A172 (cell line): ENCODE results near the gene CD200R1. TPM values are rescaled to one million over a fixed set of nuclear protein-coding genes. Genes with fewer than 3 reads are reported as not detected.

ENCODE experiments used
- DNase-seq: peaks from one replicate; pipeline ENCODE4 v3.0.0-alpha.2; 2015; ENCODE audit warnings: low spot score
- total RNA-seq: library from RNA; depleted of rRNA; stranded (reverse); fragments of >200 nt; shearing (Covaris generic); gene quantifications from 2 replicates; pipeline ENCODE4 v1.2.3, GENCODE V29; 2014; rRNA removed

The CD200R1 gene, protein sequence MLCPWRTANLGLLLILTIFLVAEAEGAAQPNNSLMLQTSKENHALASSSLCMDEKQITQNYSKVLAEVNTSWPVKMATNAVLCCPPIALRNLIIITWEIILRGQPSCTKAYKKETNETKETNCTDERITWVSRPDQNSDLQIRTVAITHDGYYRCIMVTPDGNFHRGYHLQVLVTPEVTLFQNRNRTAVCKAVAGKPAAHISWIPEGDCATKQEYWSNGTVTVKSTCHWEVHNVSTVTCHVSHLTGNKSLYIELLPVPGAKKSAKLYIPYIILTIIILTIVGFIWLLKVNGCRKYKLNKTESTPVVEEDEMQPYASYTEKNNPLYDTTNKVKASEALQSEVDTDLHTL
- 1.2 TPM in 1 of 2 replicates, not detected in the other for total RNA-seq

DNA sequence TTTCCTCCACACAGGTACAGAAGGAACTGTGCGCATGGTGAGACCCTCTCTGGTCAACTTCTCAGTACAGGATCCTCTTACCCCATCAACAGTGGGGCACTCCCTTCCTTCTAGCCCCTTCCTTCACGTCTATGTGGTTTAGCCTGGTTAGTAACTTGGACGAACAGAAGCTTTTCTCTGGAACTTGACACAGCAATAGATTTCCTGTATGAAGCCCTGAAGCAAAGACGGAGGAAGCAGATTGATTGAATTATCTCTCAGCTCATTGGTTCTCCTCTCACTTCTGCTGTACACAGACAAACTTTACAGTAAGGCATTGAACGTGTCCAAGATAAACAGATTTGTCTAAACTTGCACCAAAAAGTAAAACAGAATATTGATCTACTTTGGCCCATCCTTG is at the start of gene CD200R1:
TSS of gene CD200R1 (minus strand) at position 210 of the 400 bp plus-strand sequence. CDS start 246 bp downstream, outside the sequence.
- DNase-seq: no peak

DNA sequence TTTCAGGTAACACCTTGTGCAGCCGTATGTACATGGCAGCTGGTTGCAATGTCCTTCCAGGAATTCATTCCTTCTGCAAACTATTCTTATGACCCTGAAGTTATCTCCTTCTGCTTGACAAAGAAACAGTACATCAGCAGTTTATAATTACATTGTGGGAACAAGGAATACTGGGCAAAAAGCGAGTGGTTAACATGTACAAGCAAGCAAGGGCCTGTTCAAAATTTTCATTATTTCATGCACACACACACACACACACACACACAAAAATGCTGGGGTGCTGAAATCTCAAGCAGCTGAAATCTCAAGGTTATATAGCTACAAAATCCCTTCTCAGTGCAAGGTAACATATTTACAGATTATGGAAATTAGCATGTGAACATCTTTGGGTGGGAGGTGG is 46.6 kb upstream of the CD200R1 start:
- DNase-seq: no peak

DNA sequence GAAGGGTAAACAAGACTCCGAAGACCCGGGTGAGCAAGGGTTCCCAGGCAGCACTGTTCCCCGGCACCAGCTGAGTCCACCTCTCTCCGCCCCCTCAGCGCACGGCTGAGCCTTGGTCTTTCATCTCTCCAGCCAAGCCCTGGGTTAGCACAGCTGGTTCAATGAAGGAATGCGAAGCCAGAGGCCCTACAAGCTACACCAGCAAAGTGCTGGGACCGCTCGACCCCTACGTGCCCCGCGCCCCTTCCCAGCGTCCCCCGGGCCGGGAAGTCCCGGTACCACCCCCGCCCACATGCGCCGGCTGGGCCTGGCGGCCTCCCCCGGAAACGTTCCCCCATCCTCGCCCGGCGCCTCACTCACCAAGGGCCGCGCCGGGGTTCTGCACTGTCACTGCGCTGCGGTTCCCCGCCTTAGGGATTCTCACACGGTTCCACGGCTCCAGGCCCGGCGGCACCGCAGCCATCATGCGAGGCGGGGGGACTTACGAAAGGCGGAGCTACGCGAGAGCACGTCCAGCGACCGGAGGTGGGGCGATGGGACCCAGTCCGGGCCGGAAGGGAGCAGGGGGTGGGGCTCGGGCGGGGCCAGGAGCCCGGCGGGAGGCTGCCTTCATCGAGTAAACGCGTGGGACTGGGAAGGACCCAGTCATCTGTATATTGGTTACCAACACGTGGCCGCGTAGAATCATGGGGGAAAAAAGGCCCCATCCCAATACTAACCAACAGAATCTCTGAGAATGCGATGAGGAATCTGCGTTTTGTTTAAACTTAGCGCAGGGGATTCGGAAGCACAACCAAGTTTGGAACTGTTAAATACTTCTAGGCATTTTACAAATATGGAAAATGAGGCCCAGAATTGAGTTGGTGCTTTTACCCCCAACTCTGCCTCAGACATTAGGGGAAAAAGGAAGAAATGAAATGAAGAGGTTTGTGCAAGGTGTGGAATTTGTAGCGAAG is 44.6 kb upstream of the CD200R1 start:
- DNase-seq: peak; percentile 87

DNA sequence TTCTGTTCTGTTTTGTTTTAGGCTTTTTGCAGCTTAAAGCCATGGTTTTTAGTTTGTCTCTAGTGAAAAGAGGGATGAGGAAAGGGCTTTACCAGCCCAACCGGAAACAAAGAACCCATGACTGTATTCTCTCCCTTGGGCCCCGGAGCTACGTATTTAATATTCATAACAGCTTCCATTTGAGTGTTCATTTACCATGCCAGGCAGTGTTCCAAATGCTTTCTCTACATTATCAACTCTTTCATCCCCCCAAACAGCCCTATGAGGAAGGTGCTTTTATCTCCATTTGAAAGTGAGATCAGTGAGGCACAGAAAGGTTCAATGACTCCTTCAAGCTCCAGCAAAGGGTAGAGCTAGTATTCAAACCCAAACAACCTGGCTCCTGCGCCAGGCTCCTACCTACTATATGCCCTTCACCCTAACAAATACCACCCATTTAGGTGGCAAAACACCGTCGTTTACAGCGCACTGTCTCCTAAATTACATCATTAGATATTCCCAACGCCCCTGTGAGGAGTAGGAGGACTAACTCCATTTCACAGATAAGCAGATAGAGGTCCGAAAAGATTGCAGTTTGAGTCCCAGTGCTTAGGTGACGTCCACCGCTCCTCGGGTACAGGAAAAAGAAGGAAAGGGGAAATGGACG is 43.8 kb upstream of the CD200R1 start:
- DNase-seq: peak; percentile 18

DNA sequence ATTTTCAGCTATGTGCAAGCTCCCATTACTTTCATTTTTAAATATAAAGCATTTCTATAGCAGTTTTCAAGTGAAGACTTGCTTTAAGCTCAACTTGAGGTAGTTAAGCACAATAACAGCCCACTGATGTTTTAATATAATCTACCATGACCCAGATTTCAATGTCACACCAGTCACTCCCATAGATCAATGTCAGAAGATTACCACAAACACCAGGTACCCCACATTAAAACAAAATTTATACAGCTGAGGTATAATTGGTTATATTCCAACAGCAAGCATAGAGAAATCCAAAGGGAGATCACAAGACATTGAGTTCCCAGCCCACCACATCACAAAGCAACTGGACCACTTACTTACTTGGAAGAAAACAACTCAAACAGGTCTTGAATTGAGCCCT is 38.7 kb upstream of the CD200R1 start:
- DNase-seq: no peak

DNA sequence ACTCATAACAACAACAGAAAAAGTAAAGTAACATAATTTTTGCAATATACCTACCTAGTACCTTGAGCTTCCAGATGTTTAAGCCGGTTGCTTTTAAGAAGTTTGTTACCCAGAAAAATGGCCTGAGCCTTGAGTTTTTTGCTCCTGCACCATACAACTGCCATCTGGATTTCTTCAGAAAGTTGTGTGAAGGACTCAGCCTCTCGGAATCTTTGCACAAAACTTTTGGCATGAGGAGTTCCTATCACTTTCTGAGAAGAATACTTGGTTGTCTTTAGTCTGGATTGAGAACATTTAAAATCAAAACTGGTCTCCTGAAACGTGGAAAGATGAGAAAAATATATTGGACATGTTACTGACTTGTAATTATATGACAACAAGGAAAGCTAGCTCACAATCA is 33.2 kb upstream of the CD200R1 start:
- DNase-seq: no peak

DNA sequence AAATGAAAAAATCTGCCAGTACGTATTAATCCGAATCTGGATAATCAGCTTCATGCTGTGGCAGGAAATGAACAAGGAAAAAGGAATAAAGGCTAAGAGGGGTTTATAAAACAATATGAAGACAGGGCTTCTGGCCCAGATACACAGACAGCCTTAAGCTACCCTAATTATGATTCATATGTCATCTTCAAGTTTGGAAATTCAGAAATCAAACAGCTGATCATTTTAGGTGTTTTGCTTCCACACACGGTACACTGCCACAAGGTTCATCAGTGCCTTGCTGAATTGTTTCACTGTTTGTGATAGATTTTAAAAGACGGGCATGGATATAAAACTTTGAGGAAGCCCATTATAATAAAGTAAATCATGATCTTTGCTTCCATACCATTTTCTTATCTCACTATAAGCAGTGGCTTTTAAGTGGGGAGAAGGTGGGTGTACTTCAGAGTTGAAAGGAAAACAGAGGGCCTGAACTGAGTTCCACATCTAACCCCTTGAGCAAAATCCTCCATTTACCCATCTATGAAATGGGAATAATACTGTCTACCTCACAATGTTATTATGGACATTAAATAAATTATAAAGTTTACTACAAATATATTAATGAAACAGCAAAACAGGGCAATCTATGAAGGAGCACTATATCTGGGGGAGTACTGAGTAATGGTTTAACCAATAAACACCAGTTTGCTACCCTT is 31.6 kb upstream of the CD200R1 start:
- no peak for DNase-seq

DNA sequence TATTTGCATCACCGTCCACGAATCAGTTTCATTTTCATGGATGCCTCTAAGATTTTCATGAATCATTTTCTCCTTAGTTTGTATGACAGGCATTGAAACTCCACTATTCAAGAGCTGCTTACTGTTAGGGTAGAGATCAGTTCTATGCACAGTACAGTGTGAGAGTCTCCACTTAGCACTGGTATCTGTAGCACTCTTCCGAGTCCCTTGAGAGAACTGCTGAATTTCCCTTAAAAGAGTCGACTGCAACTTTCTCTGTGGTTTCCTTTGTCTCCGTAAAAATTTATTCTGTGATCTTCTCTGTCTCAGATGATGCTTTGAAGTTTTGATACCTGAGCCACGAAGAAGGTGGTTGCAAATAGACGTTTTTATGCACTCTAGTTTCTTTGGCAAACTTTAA is 30.7 kb upstream of the CD200R1 start:
- DNase-seq: no peak

DNA sequence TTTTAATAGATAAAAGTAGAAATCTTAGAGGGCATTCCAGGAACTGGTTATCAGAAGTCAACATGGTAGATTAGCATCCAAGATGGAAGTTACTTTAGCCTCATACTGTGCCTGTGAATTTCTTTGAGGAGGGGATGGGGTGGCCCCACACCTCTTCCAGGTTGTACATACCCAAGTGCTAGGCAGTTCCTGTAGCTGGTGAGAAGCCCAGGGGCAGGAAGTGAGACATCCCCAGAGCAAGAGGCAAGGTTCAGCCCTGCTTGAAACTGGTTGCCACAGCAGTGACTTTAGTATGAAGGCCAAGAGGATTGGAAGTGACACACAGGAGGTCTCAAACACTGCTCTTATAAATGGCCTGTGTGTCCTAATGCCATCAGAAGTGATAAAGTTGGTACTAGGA is 27.8 kb upstream of the CD200R1 start:
- no peak for DNase-seq

DNA sequence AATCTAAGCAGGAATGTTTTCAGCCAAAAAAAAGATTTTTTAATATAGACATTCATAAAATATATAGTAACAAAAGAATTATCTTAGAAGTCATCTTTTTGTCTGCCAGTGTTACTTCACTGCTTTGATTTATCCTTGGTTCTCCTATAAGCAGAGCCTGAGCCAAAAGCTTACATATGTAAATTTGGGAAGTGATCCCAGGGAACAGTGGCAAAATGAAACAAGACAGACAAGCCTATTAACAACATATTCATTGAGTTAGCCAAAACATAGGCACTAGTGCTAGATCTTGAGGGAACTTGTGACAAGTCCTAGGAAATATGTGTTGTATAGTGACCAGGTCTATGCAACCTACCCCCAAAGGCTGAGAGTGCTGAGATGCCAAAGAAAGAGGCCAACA is 27.1 kb upstream of the CD200R1 start:
- no peak for DNase-seq

DNA sequence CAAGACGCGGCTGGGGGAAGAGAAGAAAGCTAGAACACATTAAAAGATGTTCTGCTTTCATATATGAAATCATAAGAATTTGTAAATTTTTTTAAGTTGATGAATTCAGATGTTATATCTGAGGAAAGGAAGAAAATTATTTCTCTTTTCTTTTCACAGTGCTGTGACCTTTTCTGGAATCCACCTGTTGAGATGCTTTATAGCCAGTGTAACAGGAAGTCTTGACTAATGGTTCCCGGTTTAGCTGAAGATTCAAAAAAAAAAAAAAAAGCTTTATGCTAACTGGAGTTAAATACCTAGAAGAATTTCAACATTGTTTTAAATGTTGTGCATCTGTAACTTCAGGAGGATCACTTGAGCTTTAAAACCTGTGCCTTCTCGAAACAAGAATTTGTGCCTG is 25.8 kb upstream of the CD200R1 start:
- DNase-seq: no peak

DNA sequence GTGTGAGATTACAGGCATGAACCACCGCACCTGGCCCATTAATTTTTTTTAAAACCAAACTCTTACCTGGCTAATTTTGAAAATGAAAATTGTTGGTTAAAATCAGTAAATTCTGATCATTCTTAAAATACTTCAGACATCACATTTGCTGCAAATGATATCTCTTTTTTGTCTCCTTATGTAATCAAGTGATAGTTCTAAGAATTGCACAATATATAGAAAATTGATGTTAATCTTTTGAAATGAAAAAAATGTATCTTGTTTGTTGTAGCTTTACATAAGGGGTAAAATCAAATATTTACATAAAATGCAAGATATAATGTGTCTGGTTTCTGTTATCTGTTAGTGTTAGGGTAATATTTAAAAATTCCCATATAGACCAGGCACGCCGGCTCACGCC is 20.9 kb upstream of the CD200R1 start:
- DNase-seq: no peak

DNA sequence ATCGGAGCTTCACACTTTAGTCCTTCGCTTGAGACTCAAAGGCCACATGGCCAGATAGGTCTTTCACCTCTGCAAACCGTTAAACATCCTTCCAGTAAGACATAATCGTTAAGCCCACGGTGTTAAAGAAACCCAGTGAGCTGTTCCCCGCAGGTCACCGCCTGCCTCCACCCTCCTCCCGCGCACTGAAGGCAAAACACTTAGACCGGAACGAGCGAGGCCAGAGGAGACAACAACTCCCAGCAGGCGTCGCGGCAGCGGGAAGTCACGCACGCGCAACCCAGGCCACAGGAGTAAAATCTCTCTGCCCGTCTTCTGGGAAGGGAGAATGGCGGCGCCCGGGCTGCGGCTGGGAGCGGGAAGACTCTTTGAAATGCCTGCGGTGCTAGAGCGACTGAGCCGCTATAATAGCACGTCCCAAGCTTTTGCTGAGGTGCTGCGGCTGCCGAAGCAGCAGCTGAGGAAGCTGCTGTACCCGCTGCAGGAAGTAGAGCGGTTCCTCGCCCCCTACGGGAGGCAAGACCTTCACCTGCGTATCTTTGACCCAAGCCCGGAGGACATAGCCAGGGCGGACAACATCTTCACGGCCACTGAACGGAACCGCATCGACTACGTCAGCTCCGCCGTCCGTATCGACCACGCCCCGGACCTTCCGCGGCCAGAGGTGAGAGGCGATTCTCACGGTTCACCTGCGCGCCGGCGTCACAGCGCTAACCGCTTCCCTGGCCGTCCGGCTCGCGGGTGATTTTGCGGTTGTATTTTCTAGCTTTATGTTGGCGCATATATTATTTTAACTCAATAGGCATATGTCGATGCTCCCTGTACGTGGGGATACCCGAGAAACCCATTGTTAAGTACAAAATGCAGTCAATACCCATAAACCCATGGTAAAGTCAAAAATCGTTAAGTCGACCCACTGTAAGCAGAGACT is 16.0 kb upstream of the CD200R1 start, which contains the start of gene GTPBP8:
TSS of gene GTPBP8 (plus strand) at position 313 of the 931 bp plus-strand sequence. CDS start at position 329, 16 bp downstream.
- DNase-seq: peak; percentile 83

DNA sequence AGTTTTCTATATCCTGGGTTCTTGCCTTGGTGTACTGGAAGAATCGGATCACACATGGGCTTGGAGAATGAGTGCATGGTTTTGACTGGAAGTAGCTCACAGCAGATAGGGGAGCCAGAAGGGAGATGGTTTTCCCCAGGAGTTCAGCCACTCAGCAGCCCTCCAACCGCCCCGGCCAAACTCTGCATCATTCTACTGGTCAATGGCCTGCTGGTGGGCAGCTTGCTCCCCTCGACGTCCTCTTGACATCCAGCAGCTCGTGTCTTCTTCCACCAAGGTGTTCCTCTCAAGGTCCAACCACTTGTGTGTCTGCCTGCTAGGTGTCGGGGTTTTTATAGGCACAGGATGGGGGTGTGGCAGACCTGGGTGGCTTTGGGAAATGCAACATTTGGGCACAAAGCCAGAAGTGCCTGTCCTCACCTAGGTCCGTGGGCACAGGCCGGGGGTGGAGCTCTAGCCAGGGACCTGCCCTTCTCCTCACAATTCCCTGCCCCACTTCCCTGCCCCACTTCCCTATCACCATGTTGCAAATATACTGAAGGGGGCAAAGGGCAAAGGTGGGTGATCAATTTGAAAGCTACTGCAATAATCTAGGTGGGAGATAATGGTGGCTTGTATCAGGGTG is 12.9 kb upstream of the CD200R1 start:
- DNase-seq: no peak

DNA sequence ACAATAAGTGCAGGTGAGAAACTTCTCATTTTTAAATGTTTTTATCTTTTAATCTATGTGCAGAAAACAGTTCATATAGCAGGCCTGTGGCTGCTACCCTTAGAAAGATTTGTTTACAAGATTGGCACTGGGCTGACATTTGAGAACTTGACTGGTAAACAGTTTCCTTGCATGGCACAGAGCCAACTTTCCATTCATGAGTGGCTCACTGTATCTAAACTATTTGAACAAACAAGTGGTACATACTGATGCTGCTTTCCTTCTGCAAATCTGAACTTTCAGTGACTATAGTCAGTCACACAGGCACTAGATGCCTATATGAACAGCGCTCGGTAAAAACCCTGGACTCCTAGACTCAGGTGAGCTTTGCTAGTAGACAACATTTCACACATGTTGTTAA is 9.6 kb upstream of the CD200R1 start:
- DNase-seq: no peak

DNA sequence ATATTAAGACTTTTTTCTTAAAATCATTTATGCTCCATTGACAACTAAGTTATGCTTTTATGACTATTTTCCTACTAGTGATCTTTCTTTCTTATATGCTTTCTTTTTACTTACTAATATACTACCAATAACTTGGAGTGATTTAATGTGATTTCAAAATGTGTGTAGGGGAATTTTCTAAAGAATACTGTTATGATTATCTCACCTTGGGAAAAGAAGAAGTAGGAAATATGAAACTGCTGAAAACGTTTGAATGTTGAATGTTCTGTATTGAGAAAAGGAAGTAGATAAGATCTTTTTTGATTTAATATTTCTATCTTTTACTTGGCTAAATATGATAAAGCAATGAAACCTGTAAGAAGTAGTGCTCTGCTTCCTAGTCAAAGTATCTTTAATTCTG is 7.8 kb upstream of the CD200R1 start:
- DNase-seq: no peak

DNA sequence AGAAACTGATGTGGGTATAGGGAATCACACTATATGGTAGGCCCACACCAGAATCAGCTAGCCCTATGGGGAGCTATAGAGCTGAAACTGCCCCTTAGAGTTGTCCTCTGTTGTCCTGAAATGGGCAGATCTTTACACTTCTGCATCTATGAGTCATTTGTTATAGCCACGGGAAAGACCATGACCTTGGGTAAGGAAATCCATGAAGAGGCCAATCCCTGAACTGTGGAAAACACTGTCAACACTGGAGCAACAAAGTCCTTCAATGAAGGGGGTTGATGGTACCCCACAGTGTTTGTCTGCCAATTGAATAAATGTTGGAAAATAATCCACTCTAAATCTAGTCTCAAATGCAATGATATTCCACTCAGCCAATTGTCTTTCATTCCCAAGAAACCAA is 5.2 kb upstream of the CD200R1 start:
- DNase-seq: no peak

DNA sequence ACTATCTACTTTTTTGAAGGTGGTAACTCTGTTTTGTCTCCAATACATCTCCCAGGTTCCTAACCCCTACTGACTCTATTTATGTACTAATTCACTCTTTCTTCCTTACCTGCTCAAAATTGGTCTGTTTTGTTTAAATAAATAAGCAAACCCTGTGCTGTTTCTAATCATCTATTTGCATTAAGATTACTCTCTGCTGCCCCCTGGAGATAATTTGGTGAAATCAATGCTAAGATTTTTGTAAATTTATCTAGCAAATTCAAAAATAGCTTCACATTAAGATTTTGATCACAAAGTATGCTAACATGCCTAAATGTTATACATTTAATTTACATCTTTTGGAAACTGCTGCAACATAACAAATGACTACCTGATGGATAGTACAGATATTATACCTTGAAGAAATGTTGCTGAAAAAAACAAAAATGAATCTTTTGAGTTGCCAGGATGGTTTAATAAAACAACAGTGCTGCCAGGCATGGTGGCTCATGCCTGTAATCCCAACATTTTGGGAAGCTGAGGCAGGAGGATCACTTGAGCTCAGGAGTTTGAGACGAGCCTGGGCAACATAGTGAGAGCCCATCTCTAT is 4.4 kb upstream of the CD200R1 start:
- peak; percentile 43 for DNase-seq

DNA sequence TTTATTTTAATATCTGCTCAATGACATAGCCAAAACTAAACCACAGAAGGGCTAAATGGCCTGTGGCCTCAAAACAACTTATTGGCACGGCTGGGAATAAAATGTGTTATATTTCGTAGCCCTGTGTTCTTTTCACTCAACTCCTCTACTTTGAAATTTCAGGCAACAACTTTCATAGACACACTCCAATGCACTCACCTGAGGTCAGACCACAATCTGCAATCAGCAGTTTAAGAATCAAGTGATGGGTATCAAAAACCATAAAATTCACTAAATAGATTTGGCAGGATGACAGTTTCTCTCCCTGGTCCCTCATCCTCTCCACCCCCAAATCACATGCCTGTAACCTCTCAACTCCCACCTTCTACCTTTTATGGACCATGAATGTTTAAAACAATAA is 2.0 kb upstream of the CD200R1 start:
- no peak for DNase-seq

DNA sequence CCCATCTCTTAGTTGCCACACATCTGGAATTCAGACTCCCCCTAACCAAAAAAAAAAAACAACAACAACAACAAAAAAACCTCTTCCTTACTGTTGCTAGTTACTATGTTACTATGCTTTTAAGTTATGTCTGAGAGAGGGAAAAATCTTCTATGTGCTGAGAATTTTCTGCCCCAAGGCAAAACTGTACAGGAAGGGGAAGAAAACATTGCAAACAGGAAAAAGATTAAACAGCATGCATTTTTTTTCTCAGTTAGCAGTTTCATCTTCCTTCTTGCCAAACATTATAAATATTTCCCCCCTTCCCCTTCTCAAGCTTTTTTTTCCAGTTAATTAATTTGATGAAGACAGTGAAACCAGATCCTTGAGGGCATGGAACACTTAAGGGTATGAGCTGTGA is 1.1 kb upstream of the CD200R1 start:
- DNase-seq: no peak
